HEK293T (cell line): Measurements from ENCODE around the gene ZMAT5.

Experiments used
- BHLHE40 ChIP-seq: fragments of 450-650 bp; IDR thresholded peaks from 2 replicates; pipeline ENCODE4 v1.6.1; 2016; ENCODE audit warnings: mild to moderate bottlenecking, moderate library complexity, borderline replicate concordance
- FOXA1 ChIP-seq: fragments of 450-650 bp; IDR thresholded peaks from 2 replicates; pipeline ENCODE4 v1.6.1; 2016; ENCODE audit warnings: mild to moderate bottlenecking
- FOXM1 ChIP-seq: fragments of 450-650 bp; IDR thresholded peaks from 2 replicates; pipeline ENCODE4 v1.6.1; 2017; ENCODE audit warnings: mild to moderate bottlenecking, borderline replicate concordance
- HDGF ChIP-seq: fragments of 450-650 bp; IDR thresholded peaks from 2 replicates; pipeline ENCODE4 v1.6.1; 2017; ENCODE audit warnings: antibody characterized with exemption, borderline replicate concordance
- LEF1 ChIP-seq: fragments of 450-650 bp; IDR thresholded peaks from 2 replicates; pipeline ENCODE4 v1.6.1; 2017; ENCODE audit warnings: mild to moderate bottlenecking, borderline replicate concordance

- no peak for TF ChIP-seq LEF1
- no peak for TF ChIP-seq BHLHE40
- no peak for TF ChIP-seq FOXA1
- no peak for TF ChIP-seq FOXM1
- TF ChIP-seq HDGF = no peak
Observed at GRCh38 chr22:29703569-29704195, 63.1 kb downstream of the ZMAT5 start.
